GM13976 (cell line): ENCODE measurements around the gene UGT2A3.
"Not testable (repeated sequence)": the region's sequence is repeated elsewhere in the genome, so short reads cannot be mapped to it uniquely, and the experiment has no call there.

Source experiments
- DNase-seq: peaks from one replicate; pipeline ENCODE4 v3.0.0; 2012; ENCODE audit warnings: low spot score
- CTCF ChIP-seq: IDR thresholded peaks from 2 replicates; pipeline ENCODE4 v1.5.1; 2012; ENCODE audit warnings: borderline replicate concordance, mild to moderate bottlenecking; ENCODE audit not compliant: insufficient read depth; ENCODE audit errors: extremely low read depth, missing control alignments, control extremely low read depth
- in situ Hi-C: fragments of 300-500 bp; cut with MboI; formaldehyde crosslinking; loops from one replicate; pipeline ENCODE4 v1.12.0; 2022; ENCODE audit warnings: low sequenced_read_pairs, mixed read lengths, inconsistent platforms; ENCODE audit not compliant: unreplicated experiment

Gene UGT2A3

GRCh38 chr4:68962868-68963267 is 11.3 kb upstream of the UGT2A3 start:
- DNase-seq = no peak
- no peak for TF ChIP-seq CTCF
- in situ Hi-C loops = no loop called here

GRCh38 chr4:68960294-68961163 is 8.9 kb upstream of the UGT2A3 start:
- TF ChIP-seq CTCF = no peak
- in situ Hi-C loops = no loop called here

GRCh38 chr4:68959085-68959484 is 7.5 kb upstream of the UGT2A3 start:
- in situ Hi-C loops = not testable (repeated sequence)

More at GRCh38 chr4:68960294-68961163, 8.9 kb upstream of the UGT2A3 start:
- no peak for DNase-seq

GRCh38 chr4:68954126-68954525 is 2.5 kb upstream of the UGT2A3 start:
- in situ Hi-C loops = no loop called here
- TF ChIP-seq CTCF = no peak
- DNase-seq = no peak

More at GRCh38 chr4:68959085-68959484, 7.5 kb upstream of the UGT2A3 start:
- DNase-seq = not testable (repeated sequence)

- in situ Hi-C loops = no loop called here
- no peak for DNase-seq
- TF ChIP-seq CTCF = no peak
These were observed 1.5 kb upstream of the UGT2A3 start for GRCh38 chr4:68953056-68953596.

- TF ChIP-seq CTCF = no peak
- in situ Hi-C loops = no loop called here
- no peak for DNase-seq
These were observed 392 bp upstream of the UGT2A3 start for GRCh38 chr4:68951806-68952585.

- no peak for TF ChIP-seq CTCF
- in situ Hi-C loops = no loop called here
- DNase-seq = no peak
These were observed 1.6 kb downstream of the UGT2A3 start for GRCh38 chr4:68950033-68950432.
